MM.1S (cell line): ENCODE results near the gene NIPSNAP3A.

Experiments
- DNase-seq: peaks from one replicate; pipeline ENCODE4 v3.0.0-alpha.2; 2015
- H2AFZ ChIP-seq: fragments of 300-600 bp; sonication (generic); 2 replicates; pipeline ENCODE4 v1.6.0; 2016; ENCODE audit warnings: antibody characterized with exemption, low read length
- H3F3A ChIP-seq: fragments of 300-600 bp; sonication (generic); 2 replicates; pipeline ENCODE4 v1.6.1; 2016; ENCODE audit warnings: mild to moderate bottlenecking, antibody characterized with exemption, low read length, moderate library complexity, mixed read lengths; ENCODE audit not compliant: insufficient read depth
- H3K27ac ChIP-seq: fragments of 300-600 bp; sonication (generic); 2 replicates; pipeline ENCODE4 v1.5.1; 2016; ENCODE audit warnings: mild to moderate bottlenecking, low read length
- H3K27me3 ChIP-seq: fragments of 300-600 bp; sonication (generic); replicated peaks from 2 replicates; pipeline ENCODE4 v1.6.0; 2016; ENCODE audit warnings: low read length; ENCODE audit not compliant: insufficient read depth
- H3K36me3 ChIP-seq: fragments of 300-600 bp; sonication (generic); replicated peaks from 2 replicates; pipeline ENCODE4 v1.6.1; 2016; ENCODE audit warnings: mild to moderate bottlenecking, low read length, mixed read lengths; ENCODE audit not compliant: insufficient read depth
- H3K4me1 ChIP-seq: fragments of 300-600 bp; sonication (generic); 2 replicates; pipeline ENCODE4 v1.6.1; 2016; ENCODE audit warnings: low read length, mixed read lengths
- H3K4me2 ChIP-seq: fragments of 300-600 bp; sonication (generic); 2 replicates; pipeline ENCODE4 v1.6.0; 2016; ENCODE audit warnings: low read depth, low read length
- H3K4me3 ChIP-seq: fragments of 300-600 bp; sonication (generic); 2 replicates; pipeline ENCODE4 v1.5.1; 2016; ENCODE audit warnings: low read length, mixed read lengths
- H3K79me2 ChIP-seq: fragments of 300-600 bp; sonication (generic); 2 replicates; pipeline ENCODE4 v1.6.1; 2016; ENCODE audit warnings: mixed run types, low read length, mixed read lengths
- H3K9ac ChIP-seq: fragments of 300-600 bp; sonication (generic); 2 replicates; pipeline ENCODE4 v1.6.1; 2016; ENCODE audit warnings: low read length, mixed read lengths
- H3K9me2 ChIP-seq: fragments of 300-600 bp; sonication (generic); replicated peaks from 2 replicates; pipeline ENCODE4 v1.6.1; 2016; ENCODE audit warnings: mild to moderate bottlenecking, low read length, mixed read lengths; ENCODE audit not compliant: insufficient read depth
- H3K9me3 ChIP-seq: fragments of 300-600 bp; sonication (generic); replicated peaks from 2 replicates; pipeline ENCODE4 v1.6.1; 2016; ENCODE audit warnings: mild to moderate bottlenecking, low read length, mixed read lengths; ENCODE audit not compliant: insufficient read depth
- H4K20me1 ChIP-seq: fragments of 300-600 bp; sonication (generic); 2 replicates; pipeline ENCODE4 v1.6.1; 2016; ENCODE audit warnings: mild to moderate bottlenecking, low read length, moderate library complexity, mixed read lengths; ENCODE audit not compliant: insufficient read depth
- CTCF ChIP-seq: fragments of 300-600 bp; sonication (generic); IDR thresholded peaks from 2 replicates; pipeline ENCODE4 v1.5.1; 2016; ENCODE audit warnings: antibody characterized with exemption, low read length, mixed read lengths
- EZH2 ChIP-seq: fragments of 300-600 bp; sonication (generic); optimal IDR thresholded peaks from 2 replicates; pipeline ENCODE3; 2017; ENCODE audit warnings: low read depth, mild to moderate bottlenecking, antibody characterized with exemption, low read length, mixed read lengths
- EZH2phosphoT487 ChIP-seq: fragments of 300-600 bp; sonication (generic); IDR thresholded peaks from 2 replicates; pipeline ENCODE4 v1.6.1; 2018; ENCODE audit warnings: antibody characterized with exemption, low read length

Gene NIPSNAP3A

GRCh38 chr9:104725014-104725413 is 22.5 kb upstream of the NIPSNAP3A start:
- Histone ChIP-seq H3K36me3 (no peaks in the 10 kb centered on the region), H3K27ac (no peak overlapping the region), H3K9me3 (no peaks in the 10 kb centered on the region), H2AFZ (no peak overlapping the region), H3K9me2 (no peaks in the 10 kb centered on the region), H4K20me1 (no peaks in the 10 kb centered on the region), H3K4me2 (no peak overlapping the region), H3K79me2 (no peaks in the 10 kb centered on the region), H3K9ac (no peak overlapping the region), H3K27me3 (no peaks in the 10 kb centered on the region), H3F3A (no peaks in the 10 kb centered on the region), H3K4me1 (no peaks in the 10 kb centered on the region), H3K4me3 (no peak overlapping the region)
- no peak for DNase-seq
- TF ChIP-seq EZH2phosphoT487 (no peak), CTCF (no peak), EZH2 (no peak)

- H3K4me3 ChIP-seq = no peak overlapping the region
- H4K20me1 ChIP-seq = no peaks in the 10 kb centered on the region
- no peaks in the 10 kb centered on the region for H3K9me2 ChIP-seq
- H2AFZ ChIP-seq = no peak overlapping the region
- no peaks in the 10 kb centered on the region for H3K79me2 ChIP-seq
- H3K4me2 ChIP-seq = no peak overlapping the region
- H3K4me1 ChIP-seq = no peaks in the 10 kb centered on the region
- TF ChIP-seq EZH2phosphoT487 = no peak
- no peak for TF ChIP-seq EZH2
- no peak for TF ChIP-seq CTCF
- no peak for DNase-seq
- no peak overlapping the region for H3K9ac ChIP-seq
- no peaks in the 10 kb centered on the region for H3K36me3 ChIP-seq
- H3K27ac ChIP-seq = no peak overlapping the region
- no peaks in the 10 kb centered on the region for H3F3A ChIP-seq
- no peaks in the 10 kb centered on the region for H3K27me3 ChIP-seq
- no peaks in the 10 kb centered on the region for H3K9me3 ChIP-seq
Observed at GRCh38 chr9:104738452-104738851, 9.0 kb upstream of the NIPSNAP3A start.

- H3K9me3 ChIP-seq = no peaks in the 10 kb centered on the region
- no peaks in the 10 kb centered on the region for H3K79me2 ChIP-seq
- TF ChIP-seq CTCF (no peak), EZH2 (no peak), EZH2phosphoT487 (no peak)
- no peaks in the 10 kb centered on the region for H3K36me3 ChIP-seq
- H3K9ac ChIP-seq = no peak overlapping the region
- H3K27ac ChIP-seq = no peak overlapping the region
- H4K20me1 ChIP-seq = no peaks in the 10 kb centered on the region
- H3K9me2 ChIP-seq = no peaks in the 10 kb centered on the region
- no peaks in the 10 kb centered on the region for H3K27me3 ChIP-seq
- no peaks in the 10 kb centered on the region for H3K4me1 ChIP-seq
- DNase-seq = no peak
- no peak overlapping the region for H2AFZ ChIP-seq
- no peaks in the 10 kb centered on the region for H3F3A ChIP-seq
- H3K4me2 ChIP-seq = no peak overlapping the region
- no peak overlapping the region for H3K4me3 ChIP-seq
Observed at GRCh38 chr9:104740621-104741020, 6.9 kb upstream of the NIPSNAP3A start.
